PC-9 (cell line): ENCODE results near the gene XPC.

Experiments used
- EZH2 ChIP-seq: fragments of 200-600 bp; sonication (generic); IDR thresholded peaks from 2 replicates; pipeline ENCODE4 v1.8.0; 2017; ENCODE audit warnings: antibody characterized with exemption, low read depth
- TF ChIP-seq, protein P1 (sequence below): fragments of 200-600 bp; sonication (generic); conservative IDR thresholded peaks from 2 replicates; pipeline ENCODE4 v1.6.1; 2017; ENCODE audit warnings: mixed run types, antibody characterized with exemption, mild to moderate bottlenecking, moderate library complexity

DNA sequence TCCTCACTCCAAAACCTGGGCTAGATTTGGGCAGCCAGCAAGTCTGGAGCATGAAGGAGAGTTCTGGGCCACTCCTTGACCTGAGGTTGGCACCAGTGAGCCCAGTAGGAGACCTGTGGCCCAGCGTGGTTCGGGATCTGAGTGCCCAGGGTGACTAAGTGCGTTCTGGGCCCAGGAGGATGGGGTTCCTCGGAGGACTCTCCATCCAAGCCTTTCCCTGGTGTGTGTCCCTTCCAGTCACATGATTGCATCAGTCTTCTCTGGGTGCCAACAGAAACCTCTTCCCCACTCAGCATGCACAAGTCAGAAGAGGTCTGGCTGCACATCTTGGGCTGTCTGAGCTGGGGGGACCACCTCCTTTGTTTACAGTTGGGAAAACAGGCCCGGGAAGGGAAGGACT, 38.6 kb downstream of the XPC start:
- TF ChIP-seq, protein P1, sequence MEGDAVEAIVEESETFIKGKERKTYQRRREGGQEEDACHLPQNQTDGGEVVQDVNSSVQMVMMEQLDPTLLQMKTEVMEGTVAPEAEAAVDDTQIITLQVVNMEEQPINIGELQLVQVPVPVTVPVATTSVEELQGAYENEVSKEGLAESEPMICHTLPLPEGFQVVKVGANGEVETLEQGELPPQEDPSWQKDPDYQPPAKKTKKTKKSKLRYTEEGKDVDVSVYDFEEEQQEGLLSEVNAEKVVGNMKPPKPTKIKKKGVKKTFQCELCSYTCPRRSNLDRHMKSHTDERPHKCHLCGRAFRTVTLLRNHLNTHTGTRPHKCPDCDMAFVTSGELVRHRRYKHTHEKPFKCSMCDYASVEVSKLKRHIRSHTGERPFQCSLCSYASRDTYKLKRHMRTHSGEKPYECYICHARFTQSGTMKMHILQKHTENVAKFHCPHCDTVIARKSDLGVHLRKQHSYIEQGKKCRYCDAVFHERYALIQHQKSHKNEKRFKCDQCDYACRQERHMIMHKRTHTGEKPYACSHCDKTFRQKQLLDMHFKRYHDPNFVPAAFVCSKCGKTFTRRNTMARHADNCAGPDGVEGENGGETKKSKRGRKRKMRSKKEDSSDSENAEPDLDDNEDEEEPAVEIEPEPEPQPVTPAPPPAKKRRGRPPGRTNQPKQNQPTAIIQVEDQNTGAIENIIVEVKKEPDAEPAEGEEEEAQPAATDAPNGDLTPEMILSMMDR = no peak
- no peak for TF ChIP-seq EZH2
